T-helper 2 cell (primary cell): ENCODE measurements around the gene CD46.
"Not testable (repeated sequence)": the region's sequence is repeated elsewhere in the genome, so short reads cannot be mapped to it uniquely, and the experiment has no call there.

Experiments
- DNase-seq, 5 experiments: peaks; one replicate each; pipeline versions ENCODE4 v3.0.0 to v3.0.0-alpha.2; 2012 to 2022
- total RNA-seq, 2 donors: gene quantifications; one replicate each; lab custom pipeline; 2026; lab: John Stamatoyannopoulos, UW

The CD46 gene
- total RNA-seq, result 153 to 218 reads per million in 2 donors

GRCh38 chr1:207751790-207752455 is at the start of gene CD46:
TSS of gene CD46 (plus strand) at chr1:207752054. CDS start at chr1:207752213, 159 bp downstream.
- peak; percentile 84 to 96 (median 91) for DNase-seq

- DNase-seq, result no peak
Observed at GRCh38 chr1:207702317-207702716, 49.5 kb upstream of the CD46 start.

GRCh38 chr1:207703712-207704111 is 48.1 kb upstream of the CD46 start:
- no peak for DNase-seq

DNA sequence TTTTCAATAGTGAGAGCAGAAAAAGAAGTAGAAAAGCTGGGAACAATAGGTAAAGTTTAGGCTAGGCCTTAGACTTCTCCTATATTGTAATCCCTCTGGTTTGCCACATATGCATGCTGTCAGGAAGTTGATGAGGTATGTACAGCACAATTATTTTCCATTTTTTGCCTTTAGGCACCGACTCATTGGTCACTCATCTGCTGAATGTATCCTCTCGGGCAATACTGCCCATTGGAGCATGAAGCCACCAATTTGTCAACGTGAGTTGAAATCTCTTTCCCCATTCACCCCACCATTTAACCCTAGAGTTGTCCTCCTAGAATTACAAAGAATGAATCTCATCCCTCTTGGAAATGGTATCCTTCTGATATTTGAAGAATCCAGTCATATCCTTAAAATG is 43.9 kb upstream of the CD46 start:
- DNase-seq, result not testable (repeated sequence)

- DNase-seq, result no peak
Observed at GRCh38 chr1:207711285-207711684, 40.6 kb upstream of the CD46 start.

GRCh38 chr1:207712701-207713100 is 39.2 kb upstream of the CD46 start:
- not testable (repeated sequence) for DNase-seq

DNA sequence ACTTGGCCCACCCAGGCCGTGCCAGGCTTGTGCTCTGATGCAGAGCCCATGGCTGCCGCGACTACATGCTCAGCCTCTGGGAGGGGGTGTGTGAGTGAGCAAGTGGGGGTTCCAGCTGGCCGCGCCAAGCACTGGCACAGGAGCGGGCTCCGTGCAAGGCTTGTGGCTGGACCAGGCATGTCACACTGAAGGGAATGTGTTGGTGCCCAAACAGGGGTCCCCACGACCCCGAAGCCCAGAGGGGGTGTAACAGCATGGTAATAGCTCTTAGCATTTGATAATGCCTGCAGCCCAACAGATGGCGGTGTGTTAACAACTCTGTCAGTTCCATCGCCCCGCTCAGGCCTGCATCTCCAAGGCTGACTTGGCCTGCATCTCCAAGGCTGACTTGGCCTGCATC is 38.3 kb upstream of the CD46 start:
- DNase-seq, result peak in 1 of 5 experiments; percentile 23

DNA sequence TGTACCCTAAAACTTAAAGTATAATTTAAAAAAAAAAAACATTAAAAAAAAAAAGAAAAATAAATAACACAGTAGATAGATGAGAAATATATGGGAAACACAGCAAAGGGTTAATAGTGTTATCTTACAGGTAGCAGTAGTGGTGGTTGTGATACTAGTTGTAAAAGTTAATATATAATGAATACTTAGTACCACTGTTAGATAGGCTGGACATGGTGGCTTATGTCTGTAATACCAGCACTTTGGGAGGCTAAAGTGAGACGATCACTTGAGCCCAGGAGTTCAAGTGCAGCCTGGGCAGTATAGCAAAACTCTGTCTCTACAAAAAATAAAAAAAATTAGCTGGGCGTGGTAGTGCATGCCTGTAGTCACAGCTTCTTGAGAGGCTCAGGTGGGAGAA is 32.6 kb upstream of the CD46 start:
- DNase-seq, result no peak

GRCh38 chr1:207728200-207728858 is 23.5 kb upstream of the CD46 start:
- not testable (repeated sequence) for DNase-seq

DNA sequence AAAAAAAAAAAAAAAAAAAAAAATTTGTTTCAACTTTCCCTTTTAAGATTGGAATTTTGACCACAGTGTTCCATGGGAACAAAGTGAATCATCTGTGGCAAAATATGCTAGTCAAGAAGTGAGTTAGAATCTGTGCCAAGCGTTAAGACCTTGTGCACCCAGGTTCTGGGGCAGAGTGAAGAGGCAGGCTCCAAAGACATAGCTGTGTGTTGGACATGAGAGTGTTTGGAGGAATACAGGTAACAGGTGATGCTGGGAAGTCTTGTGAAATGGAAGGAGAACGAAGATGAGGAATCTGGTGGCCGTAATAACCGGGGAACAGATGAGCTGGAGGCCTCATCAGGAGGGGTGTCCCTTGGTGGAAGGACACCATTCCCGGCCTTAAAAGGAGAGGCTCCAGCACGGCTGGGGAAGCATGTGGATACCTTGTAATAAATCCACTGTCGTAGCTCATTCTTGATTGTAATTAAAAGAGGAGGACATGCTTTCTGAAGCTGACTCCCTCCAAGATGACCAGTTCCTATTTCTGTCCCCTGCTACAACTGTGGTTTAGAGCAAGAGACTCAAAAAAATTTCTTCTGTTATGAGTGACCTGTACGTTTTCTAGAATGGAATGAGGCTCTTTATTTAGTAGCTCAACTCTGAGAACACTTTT is 14.2 kb upstream of the CD46 start:
- not testable (repeated sequence) for DNase-seq

DNA sequence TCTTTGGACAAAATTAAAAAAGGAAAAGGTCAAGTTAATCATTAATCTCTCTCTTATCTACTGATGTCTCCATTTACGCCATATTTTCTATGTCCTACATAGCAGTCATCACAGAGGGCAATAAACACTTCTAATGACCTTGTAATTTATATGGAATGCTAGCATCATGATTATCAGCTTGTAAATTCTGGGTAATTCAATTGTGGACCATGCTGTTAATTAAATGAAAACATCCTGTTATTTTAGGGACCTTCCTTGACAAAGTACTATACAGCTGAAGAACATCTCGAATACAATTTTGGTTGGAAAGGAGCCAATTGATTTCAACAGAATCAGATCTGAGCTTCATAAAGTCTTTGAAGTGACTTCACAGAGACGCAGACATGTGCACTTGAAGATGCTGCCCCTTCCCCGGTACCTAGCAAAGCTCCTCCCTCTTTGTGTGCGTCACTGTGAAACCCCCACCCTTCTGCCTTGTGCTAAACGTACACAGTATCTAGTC is 13.6 kb upstream of the CD46 start:
- DNase-seq, result not testable (repeated sequence)

DNA sequence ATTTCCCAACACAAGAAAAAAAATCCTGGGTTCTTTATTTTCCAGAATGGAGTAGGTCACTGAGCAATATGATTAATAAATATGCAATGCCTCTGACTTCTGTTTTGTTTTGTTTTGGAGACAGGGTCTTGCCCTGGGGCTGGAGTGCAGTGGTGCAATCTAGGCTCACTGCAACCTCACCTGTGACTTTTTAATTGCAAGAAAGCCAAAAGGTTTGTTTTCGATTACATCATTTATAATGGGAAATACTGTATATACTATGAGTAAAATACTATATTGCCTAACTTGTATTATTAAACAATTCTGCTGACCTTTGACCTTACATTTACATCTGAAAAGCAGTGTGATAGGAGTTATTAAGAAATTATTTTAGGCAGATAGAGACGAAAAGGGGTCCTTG is 11.6 kb upstream of the CD46 start:
- no peak for DNase-seq

GRCh38 chr1:207742850-207743555 is 8.9 kb upstream of the CD46 start:
- DNase-seq, result no peak

DNA sequence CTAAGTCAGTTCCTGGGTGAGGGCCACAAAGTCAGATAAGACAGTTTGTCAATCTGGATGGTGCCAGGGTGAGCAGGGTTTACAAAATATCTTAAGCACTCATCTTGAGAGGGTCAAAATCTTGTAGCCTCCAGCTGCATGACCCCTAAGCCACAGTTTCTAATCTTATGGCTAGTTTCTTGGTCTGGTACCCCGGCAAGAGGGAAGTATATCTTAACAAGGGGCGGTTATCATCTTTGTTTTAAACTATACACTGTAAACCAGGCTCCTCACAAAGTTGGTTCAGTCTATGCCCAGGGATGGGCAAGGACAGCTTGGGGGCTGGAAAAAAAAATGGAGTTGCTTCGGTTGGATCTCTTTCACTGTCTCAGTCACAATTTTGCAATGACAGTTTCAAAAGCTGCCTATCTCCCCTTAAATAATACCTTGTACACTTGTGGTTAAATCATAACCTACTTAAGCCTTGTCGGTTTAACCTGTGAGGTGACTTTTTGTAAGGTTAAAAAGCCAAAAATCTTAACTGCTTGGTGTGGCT is 7.8 kb upstream of the CD46 start:
- DNase-seq, result no peak

DNA sequence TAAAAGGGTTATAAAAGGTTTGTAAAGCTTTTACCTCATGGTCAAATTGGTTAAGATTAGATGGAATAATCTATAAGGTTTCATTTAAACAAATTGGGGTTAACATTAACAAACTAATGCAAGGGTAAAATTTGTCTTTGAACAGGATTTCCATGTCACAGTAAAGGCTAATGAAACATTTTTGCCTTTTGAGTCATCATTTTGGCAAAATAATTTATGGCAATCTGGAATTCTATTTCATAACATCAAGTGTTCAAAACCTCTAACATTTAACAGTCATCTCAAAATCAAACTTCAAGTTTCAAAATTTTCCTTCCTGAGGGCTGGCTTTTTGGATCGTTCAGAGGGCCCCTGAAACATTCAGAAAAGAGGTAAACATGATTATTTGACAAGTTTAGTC is 6.6 kb upstream of the CD46 start:
- DNase-seq, result no peak

DNA sequence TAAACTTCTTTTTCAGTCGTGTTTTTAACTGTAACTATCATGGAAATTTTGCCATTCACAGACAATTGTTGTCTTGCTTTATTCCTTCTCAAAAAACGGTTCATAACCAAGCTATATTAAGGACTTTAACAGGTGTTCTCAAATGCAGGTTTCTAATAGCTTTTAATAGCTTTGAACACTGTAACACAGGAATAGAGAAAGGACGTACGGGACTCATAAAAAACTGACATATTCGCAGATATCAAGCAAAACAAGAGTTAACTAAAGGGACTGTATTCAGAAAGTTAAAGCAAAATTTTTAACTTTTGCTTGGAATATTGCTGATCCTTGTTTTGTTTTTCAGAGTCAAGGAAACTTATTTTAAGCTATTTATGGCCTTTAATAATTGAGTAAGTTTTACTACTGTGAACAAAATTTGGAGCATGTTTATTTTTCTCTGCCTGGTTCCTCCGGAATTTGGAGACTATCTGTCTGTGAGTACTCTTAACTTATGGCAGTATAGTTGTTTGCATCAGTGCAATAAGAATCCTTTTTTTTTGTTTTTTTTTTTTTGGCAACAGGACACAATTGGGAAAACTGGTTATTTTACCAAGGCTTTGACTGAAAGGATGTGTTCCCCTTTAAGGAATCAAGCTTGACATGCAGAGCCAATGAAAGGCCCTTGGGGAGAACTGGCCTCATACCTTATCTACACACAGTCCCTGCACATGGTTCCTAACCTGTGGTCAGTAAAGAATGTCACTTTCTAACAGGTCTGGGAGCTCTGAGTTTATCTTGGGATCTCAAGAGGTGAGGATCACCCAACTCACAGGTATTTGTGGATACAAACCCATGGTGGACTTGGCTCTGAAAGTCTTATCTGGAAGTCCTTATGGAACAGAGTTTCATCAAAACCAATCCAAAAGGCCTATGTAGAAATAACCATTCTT is 5.8 kb upstream of the CD46 start:
- DNase-seq, result no peak

DNA sequence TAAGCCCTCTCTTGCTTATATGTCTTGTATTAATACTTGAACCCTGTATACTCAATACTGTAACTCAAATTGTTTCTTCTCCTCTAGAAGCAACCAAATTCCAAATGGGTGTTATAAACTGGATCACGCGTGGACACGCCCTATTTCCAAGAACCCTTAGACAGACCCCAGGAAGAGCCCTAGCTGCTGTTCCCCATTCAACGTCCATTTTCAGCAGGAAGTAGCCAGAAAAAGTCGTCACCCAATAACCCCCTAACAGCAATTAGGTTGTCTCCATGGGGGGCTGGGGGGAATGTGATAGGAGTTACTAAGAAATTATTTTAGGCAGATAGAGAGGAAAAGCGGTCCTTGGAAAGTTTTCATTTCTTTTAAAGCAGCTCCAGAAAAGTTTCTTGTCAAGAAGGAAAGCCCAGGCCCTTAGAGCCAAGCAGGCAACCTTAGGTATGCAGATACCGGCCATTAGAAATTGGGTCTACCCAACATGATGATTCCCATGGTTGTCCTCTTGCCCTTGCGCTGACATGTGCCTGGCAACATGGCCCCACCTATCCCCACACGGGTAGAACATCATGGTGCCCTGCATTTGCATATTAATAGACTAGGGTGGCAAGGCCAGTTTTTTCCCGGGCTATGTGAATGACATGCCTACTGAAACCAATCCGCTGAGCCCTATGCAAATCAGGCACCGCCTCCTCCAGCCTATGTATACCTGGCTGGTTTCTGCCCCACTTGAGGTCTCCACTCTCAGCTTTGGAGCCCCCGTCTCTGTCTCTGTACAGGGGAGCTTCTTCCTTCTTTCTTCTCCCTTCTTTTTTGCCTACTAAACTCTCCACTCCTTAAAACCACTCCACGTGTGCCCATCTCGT is 4.0 kb upstream of the CD46 start:
- DNase-seq, result no peak

DNA sequence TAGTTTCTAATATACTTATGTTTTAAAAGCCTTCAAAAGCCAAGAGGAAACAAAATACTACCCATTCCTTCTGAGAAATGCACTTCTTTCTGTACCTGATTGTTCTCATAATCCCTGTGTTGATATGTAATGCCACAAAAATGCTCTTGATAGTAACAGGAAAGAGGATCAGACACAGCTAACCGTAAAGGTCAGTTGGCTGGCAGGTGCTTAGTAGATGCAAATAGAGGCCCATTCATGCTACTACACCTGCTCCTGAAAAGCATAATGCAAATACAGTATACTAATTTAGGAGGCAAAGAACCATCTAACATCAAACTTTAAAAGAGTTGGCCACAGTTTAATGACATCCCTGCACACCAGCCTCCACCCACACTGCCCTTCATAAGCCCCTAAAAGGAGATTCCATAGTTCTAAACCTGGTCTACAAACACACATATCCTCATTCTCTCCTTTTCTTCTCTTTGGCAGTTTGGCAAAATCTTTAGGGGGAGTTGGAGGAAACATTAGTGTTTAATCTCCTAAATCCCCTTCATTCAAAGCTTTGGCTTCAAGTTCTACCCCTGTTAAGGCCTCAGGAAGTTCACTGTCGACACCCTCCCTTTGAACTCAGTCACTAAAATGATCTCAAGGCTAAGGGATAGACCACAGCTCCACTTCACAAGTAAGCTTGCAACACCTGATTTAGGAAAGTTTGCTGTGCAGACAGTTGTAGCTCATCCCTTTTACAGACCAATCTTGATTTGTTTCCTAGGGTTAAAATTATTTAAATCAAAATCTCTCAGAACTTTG is 2.9 kb upstream of the CD46 start:
- DNase-seq, result no peak

DNA sequence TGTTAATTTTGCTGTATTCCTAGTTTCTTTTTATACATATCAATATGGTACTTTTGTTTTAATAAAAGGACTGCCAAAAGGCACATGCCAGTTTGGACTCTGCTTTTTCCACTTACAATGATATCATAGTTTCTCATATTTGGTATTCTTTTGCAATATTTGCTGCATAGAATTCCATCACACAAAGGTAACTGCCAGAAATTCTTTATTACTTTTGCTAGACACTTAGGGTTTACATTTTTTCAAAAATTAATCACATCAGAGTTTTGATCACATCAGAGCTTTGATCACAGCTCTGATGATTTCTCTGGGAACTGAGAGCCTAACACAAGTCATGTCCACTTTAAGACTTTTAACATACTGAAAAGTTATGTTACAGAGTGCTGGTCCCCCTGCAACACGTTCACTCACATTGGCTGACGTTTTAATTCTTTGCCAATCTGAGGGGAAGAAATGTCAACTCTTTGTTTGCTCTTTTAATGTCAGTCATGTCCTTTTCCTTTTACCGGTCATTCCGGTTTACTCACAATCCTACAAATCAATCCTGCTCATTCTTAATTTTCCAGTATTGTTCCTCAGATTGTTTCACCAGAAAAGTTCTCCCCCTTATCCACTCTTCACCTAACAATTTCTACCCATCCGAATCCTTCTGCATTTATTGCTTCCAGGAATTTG is 1.1 kb upstream of the CD46 start:
- no peak for DNase-seq
